GM18873 (cell line): Measurements from ENCODE around the gene CA4.

Experiments used
- ATAC-seq: cut with Tn5 transposase; IDR thresholded peaks from one replicate; pipeline ENCODE4 v1.9.1; 2021; ENCODE audit warnings: mild to moderate bottlenecking, moderate library complexity, moderate number of reproducible peaks; ENCODE audit not compliant: unreplicated experiment, low FRiP score

The CA4 gene

GRCh38 chr17:60128171-60128859, 21.5 kb upstream of the CA4 start:
- no peak for ATAC-seq

GRCh38 chr17:60129164-60129563, 20.6 kb upstream of the CA4 start:
- no peak for ATAC-seq

- ATAC-seq: no peak
Measured at GRCh38 chr17:60130466-60130865, 19.3 kb upstream of the CA4 start.

GRCh38 chr17:60134396-60135150, 15.2 kb upstream of the CA4 start:
- ATAC-seq: no peak

- ATAC-seq: peak; percentile 71
Measured at GRCh38 chr17:60135151-60135950, 14.4 kb upstream of the CA4 start.

- no peak for ATAC-seq
Measured at GRCh38 chr17:60135951-60136666, 13.7 kb upstream of the CA4 start.

GRCh38 chr17:60137731-60138130, 12.0 kb upstream of the CA4 start:
- no peak for ATAC-seq

GRCh38 chr17:60138769-60139437, 10.9 kb upstream of the CA4 start:
- no peak for ATAC-seq

- no peak for ATAC-seq
Measured at GRCh38 chr17:60139438-60140285, 10.1 kb upstream of the CA4 start.

- no peak for ATAC-seq
Measured at GRCh38 chr17:60141111-60142018, 8.4 kb upstream of the CA4 start.

GRCh38 chr17:60142872-60143499, 6.8 kb upstream of the CA4 start:
- no peak for ATAC-seq

GRCh38 chr17:60145006-60145935, 4.5 kb upstream of the CA4 start:
- ATAC-seq: no peak

- no peak for ATAC-seq
Measured at GRCh38 chr17:60146206-60146605, 3.6 kb upstream of the CA4 start.

GRCh38 chr17:60147553-60148223, 2.1 kb upstream of the CA4 start:
- no peak for ATAC-seq

- no peak for ATAC-seq
Measured at GRCh38 chr17:60148373-60148772, 1.4 kb upstream of the CA4 start.

- peak; percentile 64 for ATAC-seq
Measured at GRCh38 chr17:60151355-60151754, 1.6 kb downstream of the CA4 start.
